K562 (cell line): ENCODE results near the gene IFI27L2. TPM values are rescaled to one million over a fixed set of nuclear protein-coding genes. Genes with fewer than 3 reads are reported as not detected.

Experiments
- CAMTA2 ChIP-seq: fragments of 250-450 bp; sonication (Bioruptor Pico); conservative IDR thresholded peaks from 2 replicates; pipeline ENCODE4 v1.5.1; 2022
- ESRRA ChIP-seq: fragments of 450-650 bp; IDR thresholded peaks from 2 replicates; pipeline ENCODE4 v1.6.1; 2014; ENCODE audit warnings: low read depth, mild to moderate bottlenecking, moderate library complexity, borderline replicate concordance
- ETV1 ChIP-seq: fragments of 450-650 bp; conservative IDR thresholded peaks from 2 replicates; pipeline ENCODE4 v1.6.1; 2016; ENCODE audit warnings: missing genetic modification characterization, control low read depth, low read depth, missing compliant biosample characterization
- HCFC1 ChIP-seq: IDR thresholded peaks from 2 replicates; pipeline ENCODE4 v1.6.1; 2012; ENCODE audit warnings: low read depth, low read length, improper control_type of control experiment
- KDM2B ChIP-seq: fragments of 250-450 bp; sonication (Bioruptor Pico); IDR thresholded peaks from 2 replicates; pipeline ENCODE4 v1.8.0; 2021; ENCODE audit warnings: mild to moderate bottlenecking, moderate library complexity
- L3MBTL2 ChIP-seq: fragments of 450-650 bp; IDR thresholded peaks from 2 replicates; pipeline ENCODE4 v1.6.1; 2016; ENCODE audit warnings: mild to moderate bottlenecking, moderate library complexity
- NCOA6 ChIP-seq: fragments of 450-650 bp; IDR thresholded peaks from 2 replicates; pipeline ENCODE4 v1.6.1; 2017; ENCODE audit warnings: mild to moderate bottlenecking
- NFIC ChIP-seq: fragments of 450-650 bp; IDR thresholded peaks from 2 replicates; pipeline ENCODE4 v1.6.1; 2017; ENCODE audit warnings: mild to moderate bottlenecking, inconsistent platforms
- NR0B1 ChIP-seq: fragments of 450-650 bp; IDR thresholded peaks from one replicate; pipeline ENCODE4 v1.6.1; 2018; ENCODE audit warnings: mild to moderate bottlenecking, moderate library complexity; ENCODE audit not compliant: partially characterized antibody
- PHF8 ChIP-seq: fragments of 200-600 bp; sonication (generic); IDR thresholded peaks from 2 replicates; pipeline ENCODE4 v1.6.1; 2012; ENCODE audit warnings: mixed run types, mild to moderate bottlenecking, inconsistent platforms, low read length, moderate library complexity, borderline replicate concordance
- POLR2G ChIP-seq: fragments of 200-400 bp; formaldehyde crosslinking; IDR thresholded peaks from 2 replicates; pipeline ENCODE4 v1.6.1; 2017; ENCODE audit warnings: low read depth, mild to moderate bottlenecking, antibody characterized with exemption, low read length, moderate library complexity
- POLR3G ChIP-seq: IDR thresholded peaks from 2 replicates; pipeline ENCODE4 v1.6.1; 2011; ENCODE audit not compliant: insufficient read length, insufficient replicate concordance; ENCODE audit errors: extremely low read depth
- SNIP1 ChIP-seq: fragments of 450-650 bp; IDR thresholded peaks from 2 replicates; pipeline ENCODE4 v1.7.1; 2017; ENCODE audit warnings: low read depth, mild to moderate bottlenecking
- TAF9B ChIP-seq: fragments of 450-650 bp; IDR thresholded peaks from 2 replicates; pipeline ENCODE4 v1.6.1; 2018; ENCODE audit warnings: mild to moderate bottlenecking; ENCODE audit not compliant: partially characterized antibody
- USF1 ChIP-seq: sonication (generic); formaldehyde crosslinking; IDR thresholded peaks from 2 replicates; pipeline ENCODE4 v1.9.0; 2022; ENCODE audit warnings: mild to moderate bottlenecking, missing genetic modification reagents
- ZEB2 ChIP-seq: fragments of 450-650 bp; IDR thresholded peaks from 2 replicates; pipeline ENCODE4 v1.6.1; 2016
- ZNF253 ChIP-seq: fragments of 250-450 bp; sonication (Bioruptor Pico); conservative IDR thresholded peaks from 2 replicates; pipeline ENCODE4 v1.6.1; 2021; ENCODE audit warnings: mild to moderate bottlenecking
- ZNF696 ChIP-seq: fragments of 250-450 bp; sonication (Bioruptor Pico); conservative IDR thresholded peaks from 2 replicates; pipeline ENCODE4 v1.4.0; 2020; ENCODE audit warnings: mild to moderate bottlenecking, moderate library complexity
- ZNF77 ChIP-seq: fragments of 250-450 bp; sonication (Bioruptor Pico); IDR thresholded peaks from 2 replicates; pipeline ENCODE4 v1.5.0; 2020
- ZNF778 ChIP-seq: fragments of 450-650 bp; formaldehyde crosslinking; IDR thresholded peaks from 2 replicates; pipeline ENCODE4 v1.4.0; 2020; ENCODE audit warnings: mild to moderate bottlenecking, moderate library complexity
- polyA plus RNA-seq, 8 experiments: library from polyadenylated mRNA; depleted of rRNA in 4 of 8; stranded (reverse) in 5 of 8; unstranded in 3 of 8; fragments of >200 nt; fragmentation: Nextera tagmentation in 2 of 8; fragmentation: Illumina TruSeq in 1 of 8; extraction: Ambion mirVana in 2 of 8; extraction: Trizol in 1 of 8; gene quantifications; 2 replicates each; pipeline versions ENCODE4 v1.2.1 to v1.2.3, GENCODE V29; 2011 to 2014; ENCODE audit warnings: inconsistent platforms in 1 of 8, missing spikeins in 1 of 8
- total RNA-seq, 7 experiments: library from RNA; depleted of rRNA in 6 of 7; stranded (reverse); fragments of >200 nt in 6 of 7; fragmentation: Illumina TruSeq in 2 of 7; extraction: Trizol in 2 of 7; gene quantifications; 2 replicates each; pipeline versions ENCODE4 v1.2.1 to v1.2.3, GENCODE V29; 2011 to 2021; ENCODE audit warnings: low replicate concordance in 1 of 7
- TF ChIP-seq, protein P1 (sequence below): fragments of 150-350 bp; conservative IDR thresholded peaks from 2 replicates; pipeline ENCODE4 v1.6.1; 2014; ENCODE audit warnings: low read length
- TF ChIP-seq, protein P2 (sequence below): fragments of 250-450 bp; sonication (Bioruptor Pico); IDR thresholded peaks from 2 replicates; pipeline ENCODE4 v1.4.0; 2020
- TF ChIP-seq, protein P3 (sequence below): IDR thresholded peaks from 2 replicates; pipeline ENCODE4 v1.6.1; 2011; ENCODE audit warnings: borderline replicate concordance, low read depth, mild to moderate bottlenecking, moderate library complexity, low read length; ENCODE audit not compliant: insufficient read depth, poor library complexity, severe bottlenecking

The IFI27L2 gene
- total and polyA plus RNA-seq, 9 of the 15 experiments (the other 6 are each of a cell fraction or from before 2014, with no cell fraction given), result 1.0 to 9.3 (median 4.1) TPM

DNA sequence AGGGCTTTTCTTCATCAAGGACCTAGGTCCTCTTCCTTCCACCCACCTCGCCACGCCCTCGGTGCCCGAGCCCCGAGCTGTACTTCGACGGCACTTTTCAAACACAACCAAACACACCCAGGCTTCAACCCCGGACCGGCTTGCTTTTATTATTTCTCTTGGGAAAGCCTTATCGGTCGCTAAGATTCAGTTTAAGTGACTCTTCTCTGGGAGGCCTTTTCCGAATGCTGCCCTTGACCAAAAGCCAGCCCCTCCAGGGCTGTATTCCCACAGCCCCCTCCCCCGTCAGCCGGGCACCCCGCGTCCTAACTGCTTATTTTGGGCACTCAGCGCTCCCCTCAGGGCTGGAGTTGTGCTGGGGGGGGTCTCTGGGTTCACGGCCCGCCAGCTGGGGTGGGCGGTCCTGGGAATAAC lies 44.1 kb upstream of the IFI27L2 start (continued):
- TF ChIP-seq, protein P1, sequence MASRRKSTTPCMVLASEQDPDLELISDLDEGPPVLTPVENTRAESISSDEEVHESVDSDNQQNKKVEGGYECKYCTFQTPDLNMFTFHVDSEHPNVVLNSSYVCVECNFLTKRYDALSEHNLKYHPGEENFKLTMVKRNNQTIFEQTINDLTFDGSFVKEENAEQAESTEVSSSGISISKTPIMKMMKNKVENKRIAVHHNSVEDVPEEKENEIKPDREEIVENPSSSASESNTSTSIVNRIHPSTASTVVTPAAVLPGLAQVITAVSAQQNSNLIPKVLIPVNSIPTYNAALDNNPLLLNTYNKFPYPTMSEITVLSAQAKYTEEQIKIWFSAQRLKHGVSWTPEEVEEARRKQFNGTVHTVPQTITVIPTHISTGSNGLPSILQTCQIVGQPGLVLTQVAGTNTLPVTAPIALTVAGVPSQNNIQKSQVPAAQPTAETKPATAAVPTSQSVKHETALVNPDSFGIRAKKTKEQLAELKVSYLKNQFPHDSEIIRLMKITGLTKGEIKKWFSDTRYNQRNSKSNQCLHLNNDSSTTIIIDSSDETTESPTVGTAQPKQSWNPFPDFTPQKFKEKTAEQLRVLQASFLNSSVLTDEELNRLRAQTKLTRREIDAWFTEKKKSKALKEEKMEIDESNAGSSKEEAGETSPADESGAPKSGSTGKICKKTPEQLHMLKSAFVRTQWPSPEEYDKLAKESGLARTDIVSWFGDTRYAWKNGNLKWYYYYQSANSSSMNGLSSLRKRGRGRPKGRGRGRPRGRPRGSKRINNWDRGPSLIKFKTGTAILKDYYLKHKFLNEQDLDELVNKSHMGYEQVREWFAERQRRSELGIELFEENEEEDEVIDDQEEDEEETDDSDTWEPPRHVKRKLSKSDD, result no peak
- no peak for TF ChIP-seq ZEB2
- TF ChIP-seq HCFC1, result no peak
- no peak for TF ChIP-seq ESRRA
- TF ChIP-seq KDM2B, result no peak
- no peak for TF ChIP-seq ZNF696 (CRISPR knock-in tag)
- TF ChIP-seq, protein P2, sequence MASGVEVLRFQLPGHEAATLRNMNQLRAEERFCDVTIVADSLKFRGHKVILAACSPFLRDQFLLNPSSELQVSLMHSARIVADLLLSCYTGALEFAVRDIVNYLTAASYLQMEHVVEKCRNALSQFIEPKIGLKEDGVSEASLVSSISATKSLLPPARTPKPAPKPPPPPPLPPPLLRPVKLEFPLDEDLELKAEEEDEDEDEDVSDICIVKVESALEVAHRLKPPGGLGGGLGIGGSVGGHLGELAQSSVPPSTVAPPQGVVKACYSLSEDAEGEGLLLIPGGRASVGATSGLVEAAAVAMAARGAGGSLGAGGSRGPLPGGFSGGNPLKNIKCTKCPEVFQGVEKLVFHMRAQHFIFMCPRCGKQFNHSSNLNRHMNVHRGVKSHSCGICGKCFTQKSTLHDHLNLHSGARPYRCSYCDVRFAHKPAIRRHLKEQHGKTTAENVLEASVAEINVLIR (CRISPR knock-in tag), result no peak
- TF ChIP-seq CAMTA2 (CRISPR knock-in tag), result no peak
- no peak for TF ChIP-seq ZNF253 (CRISPR knock-in tag)
- no peak for TF ChIP-seq POLR3G
- no peak for TF ChIP-seq ZNF778
- peak; percentile 23; the same call in 1 of the 2 replicates for TF ChIP-seq PHF8
- TF ChIP-seq ETV1 (tag), result no peak
- no peak for TF ChIP-seq ZNF77 (CRISPR knock-in tag)
- TF ChIP-seq NCOA6, result peak; percentile 47; the same call in 1 of the 2 replicates
- TF ChIP-seq, protein P3, sequence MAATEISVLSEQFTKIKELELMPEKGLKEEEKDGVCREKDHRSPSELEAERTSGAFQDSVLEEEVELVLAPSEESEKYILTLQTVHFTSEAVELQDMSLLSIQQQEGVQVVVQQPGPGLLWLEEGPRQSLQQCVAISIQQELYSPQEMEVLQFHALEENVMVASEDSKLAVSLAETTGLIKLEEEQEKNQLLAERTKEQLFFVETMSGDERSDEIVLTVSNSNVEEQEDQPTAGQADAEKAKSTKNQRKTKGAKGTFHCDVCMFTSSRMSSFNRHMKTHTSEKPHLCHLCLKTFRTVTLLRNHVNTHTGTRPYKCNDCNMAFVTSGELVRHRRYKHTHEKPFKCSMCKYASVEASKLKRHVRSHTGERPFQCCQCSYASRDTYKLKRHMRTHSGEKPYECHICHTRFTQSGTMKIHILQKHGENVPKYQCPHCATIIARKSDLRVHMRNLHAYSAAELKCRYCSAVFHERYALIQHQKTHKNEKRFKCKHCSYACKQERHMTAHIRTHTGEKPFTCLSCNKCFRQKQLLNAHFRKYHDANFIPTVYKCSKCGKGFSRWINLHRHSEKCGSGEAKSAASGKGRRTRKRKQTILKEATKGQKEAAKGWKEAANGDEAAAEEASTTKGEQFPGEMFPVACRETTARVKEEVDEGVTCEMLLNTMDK, result no peak
- TF ChIP-seq L3MBTL2, result peak; percentile 33; the same call in 1 of the 2 replicates
- TF ChIP-seq NFIC, result no peak
- TF ChIP-seq USF1 (CRISPR knock-in tag), result no peak
- TF ChIP-seq SNIP1, result no peak
- TF ChIP-seq TAF9B, result no peak
- TF ChIP-seq NR0B1, result no peak
- TF ChIP-seq POLR2G, result 0 out of 2 replicates have a peak, but pooled peaks have one; percentile 45
